Activated CD8-positive, alpha-beta memory T cell treated with anti-CD3 and anti-CD28 coated beads for 36 hours (primary cell): ENCODE measurements around the gene ZNF605. TPM values are rescaled to one million over a fixed set of nuclear protein-coding genes. Genes with fewer than 3 reads are reported as not detected.
"Not testable (repeated sequence)": the region's sequence is repeated elsewhere in the genome, so short reads cannot be mapped to it uniquely, and the experiment has no call there.

ENCODE experiments used
- CTCF ChIA-PET: fragments of 350-600 bp; sonication (Branson Sonifier 250); formaldehyde crosslinking; loops from one replicate; lab custom pipeline; 2021; ENCODE audit warnings: antibody characterized with exemption; lab: Charles Lee
- POLR2A ChIA-PET: fragments of 350-600 bp; sonication (Branson Sonifier 250); formaldehyde crosslinking; loops from one replicate; lab custom pipeline; 2021; ENCODE audit warnings: antibody characterized with exemption; lab: Charles Lee
- total RNA-seq, 2 experiments: library from RNA; stranded (reverse); gene quantifications; one replicate each; pipeline ENCODE4 v1.2.3, GENCODE V29; 2021

The ZNF605 gene
- total RNA-seq, 2 experiments from 2014 or later: 5.3 to 6.9 TPM

- ChIA-PET POLR2A (no interaction called here), CTCF (no interaction called here)
Measured at GRCh38 chr12:132950844-132951535, 5.1 kb downstream of the ZNF605 start.

- CTCF ChIA-PET: no interaction called here
- POLR2A ChIA-PET: no interaction called here
Measured at GRCh38 chr12:132949936-132950837, 5.9 kb downstream of the ZNF605 start.

GRCh38 chr12:132948146-132949066 is 7.7 kb downstream of the ZNF605 start:
- ChIA-PET POLR2A (no interaction called here), CTCF (no interaction called here)

DNA sequence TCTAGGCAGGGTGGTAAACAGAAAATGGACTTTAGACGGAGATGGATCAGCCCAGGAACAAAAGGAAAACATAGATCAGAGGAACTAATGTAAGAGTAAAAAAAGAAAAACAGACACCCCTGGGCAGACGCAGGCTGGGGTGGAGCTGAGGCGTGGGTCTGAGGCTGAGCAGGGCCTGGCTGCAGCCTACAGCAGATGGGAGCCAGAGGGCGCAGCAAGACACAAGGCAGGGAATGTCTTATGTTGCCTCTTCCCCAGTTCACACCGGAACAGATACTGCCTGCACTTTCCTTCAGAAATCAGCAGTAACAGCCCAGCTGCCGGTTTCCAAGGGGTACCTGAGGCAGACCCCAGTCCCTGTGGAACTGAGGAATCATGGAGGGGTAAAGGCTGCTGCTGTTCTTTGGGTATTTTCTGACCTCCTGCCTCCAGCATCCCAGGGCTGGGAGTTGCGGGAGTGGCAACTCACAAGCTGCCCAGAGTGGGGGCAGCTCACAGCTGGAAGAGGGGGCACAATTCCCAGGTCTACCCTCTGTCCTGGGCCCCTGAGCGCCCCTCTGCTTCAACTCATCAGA is 9.8 kb downstream of the ZNF605 start:
- ChIA-PET POLR2A (no interaction called here), CTCF (no interaction called here)

DNA sequence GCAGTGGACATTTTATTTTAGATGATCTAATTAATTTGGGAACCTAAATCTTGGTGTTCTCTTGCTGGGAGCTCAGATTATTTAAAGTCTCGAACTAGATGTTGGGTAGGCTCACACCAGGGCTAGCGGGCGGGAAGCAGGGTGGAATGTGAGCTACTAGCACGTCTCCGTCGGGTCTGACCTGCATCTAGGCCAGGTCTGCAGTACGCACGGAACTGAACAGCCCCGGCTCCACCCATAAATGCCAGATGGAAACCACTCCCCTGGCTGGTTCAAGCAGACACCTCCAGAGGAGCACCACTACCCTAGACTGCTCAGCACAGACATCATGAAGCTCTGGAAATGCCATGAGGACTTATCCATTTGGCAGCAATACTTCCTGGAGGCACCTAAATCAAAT is 10.3 kb downstream of the ZNF605 start:
- POLR2A ChIA-PET: no interaction called here
- CTCF ChIA-PET: no interaction called here

DNA sequence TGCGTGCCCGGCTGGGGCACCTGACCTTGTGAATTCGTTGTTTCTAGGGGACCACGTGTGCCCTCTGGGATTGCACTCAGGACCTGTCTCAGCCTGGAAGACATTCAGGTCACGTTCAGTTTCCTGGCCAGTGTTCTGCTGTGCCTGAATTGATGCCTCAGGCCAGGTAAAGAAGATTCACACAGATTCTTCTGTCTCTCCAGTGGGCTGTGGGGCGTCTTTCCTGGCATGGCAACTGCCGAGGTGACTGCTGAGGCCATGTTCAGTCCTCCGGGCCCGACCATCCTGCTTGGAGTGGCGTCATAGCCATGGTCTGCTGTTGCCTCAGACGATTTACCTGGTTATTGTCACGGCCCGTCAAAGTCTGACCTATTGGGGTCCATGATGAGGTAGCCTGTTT is 13.5 kb downstream of the ZNF605 start:
- CTCF ChIA-PET: no interaction called here
- POLR2A ChIA-PET: no interaction called here

GRCh38 chr12:132941336-132941954 is 14.7 kb downstream of the ZNF605 start:
- POLR2A ChIA-PET: no interaction called here
- CTCF ChIA-PET: no interaction called here

- ChIA-PET POLR2A (no interaction called here), CTCF (no interaction called here)
Measured at GRCh38 chr12:132940071-132940719, 15.9 kb downstream of the ZNF605 start.

GRCh38 chr12:132938807-132939206 is 17.3 kb downstream of the ZNF605 start:
- CTCF ChIA-PET, POLR2A ChIA-PET: not testable (repeated sequence)

DNA sequence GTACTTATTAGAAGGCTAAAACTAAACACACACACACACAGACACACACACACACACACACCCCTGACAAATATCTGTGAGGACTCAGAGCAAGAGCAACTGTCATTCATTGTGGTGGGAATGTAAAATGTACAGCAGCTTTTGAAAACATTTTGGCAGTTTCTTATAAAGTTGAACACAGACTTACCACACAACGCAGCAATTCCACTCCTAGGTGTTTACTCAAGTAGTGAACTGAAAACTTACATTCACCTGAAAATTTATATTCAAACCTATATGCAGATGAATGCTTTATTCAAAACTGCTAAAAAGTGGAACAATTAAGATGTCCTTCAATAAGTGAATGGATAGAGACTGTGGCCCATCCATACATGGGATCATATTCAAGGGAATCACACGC is 18.6 kb downstream of the ZNF605 start:
- ChIA-PET POLR2A (no interaction called here), CTCF (no interaction called here)

- CTCF ChIA-PET, POLR2A ChIA-PET: not testable (repeated sequence)
Measured at GRCh38 chr12:132936921-132937320, 19.2 kb downstream of the ZNF605 start.

GRCh38 chr12:132936163-132936562 is 19.9 kb downstream of the ZNF605 start:
- ChIA-PET POLR2A (no interaction called here), CTCF (no interaction called here)

GRCh38 chr12:132926415-132926833 is 29.7 kb downstream of the ZNF605 start:
- CTCF ChIA-PET: no interaction called here
- POLR2A ChIA-PET: no interaction called here

- POLR2A ChIA-PET: no interaction called here
Measured at GRCh38 chr12:132925597-132926414, 30.3 kb downstream of the ZNF605 start.

DNA sequence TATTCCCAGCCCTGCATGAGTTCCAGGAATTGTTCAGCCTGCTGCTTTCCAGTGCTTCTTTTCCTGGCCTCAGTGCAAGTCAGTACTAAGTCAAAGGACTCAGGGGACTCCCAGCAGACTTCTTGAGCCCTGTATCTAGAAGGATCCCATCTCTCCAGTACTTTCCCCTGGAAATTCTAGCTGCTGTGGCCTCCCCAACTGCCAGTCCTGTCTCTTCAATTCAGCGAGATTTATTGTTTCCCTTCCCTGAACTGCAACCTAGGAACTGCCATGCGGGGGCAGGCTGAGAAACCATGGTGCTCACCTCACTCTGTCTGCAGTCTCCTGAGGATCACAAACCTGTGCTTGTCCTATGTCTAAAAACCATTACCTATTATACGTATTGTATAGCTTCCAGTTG is 31.8 kb downstream of the ZNF605 start:
- POLR2A ChIA-PET: no interaction called here
- CTCF ChIA-PET: no interaction called here

More at GRCh38 chr12:132925597-132926414, 30.3 kb downstream of the ZNF605 start:
- CTCF ChIA-PET: no interaction called here

GRCh38 chr12:132923356-132923909 is 32.7 kb downstream of the ZNF605 start:
- ChIA-PET POLR2A (no interaction called here), CTCF (no interaction called here)

DNA sequence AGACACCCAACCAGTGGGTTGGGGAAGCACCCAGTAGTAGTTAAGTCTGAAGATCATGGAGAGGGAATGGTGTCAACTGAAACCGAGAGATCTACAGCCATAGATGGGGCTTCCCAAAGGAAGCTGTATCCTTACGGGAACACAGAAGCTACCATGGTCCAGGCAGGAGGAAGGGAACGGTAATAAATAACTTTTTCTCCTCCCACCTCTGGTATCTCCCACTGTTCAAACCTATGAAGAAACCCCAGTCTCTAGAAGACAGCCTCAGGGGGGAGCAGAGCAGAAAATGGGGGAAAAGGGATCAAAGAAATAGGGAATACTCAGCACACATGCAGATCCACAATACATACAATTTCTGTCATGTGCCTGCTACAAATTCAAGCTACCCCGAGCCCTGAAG is 33.4 kb downstream of the ZNF605 start:
- ChIA-PET CTCF (interaction anchor here (0.6 kb wide), 1 partner anchor 19 kb away, joined by 3 read pairs; no protein-coding TSS in a partner anchor), POLR2A (no interaction called here)
